Stimulated activated CD8-positive, alpha-beta memory T cell treated with anti-CD3 and anti-CD28 coated beads, Interleukin-4, amount 100 ng/mL, for 1 hour (primary cell): ENCODE measurements around the gene IDE.
"Not testable (repeated sequence)": the region's sequence is repeated elsewhere in the genome, so short reads cannot be mapped to it uniquely, and the experiment has no call there.

ENCODE experiments used
- DNase-seq, 2 donors: peaks; one replicate each; pipeline ENCODE4 v3.0.0-alpha.2; 2020; ENCODE audit warnings: low read depth in 2 of 2, low spot score in 1 of 2

IDE gene

GRCh38 chr10:92492748-92493240, 81.1 kb downstream of the IDE start:
- DNase-seq, result no peak

DNA sequence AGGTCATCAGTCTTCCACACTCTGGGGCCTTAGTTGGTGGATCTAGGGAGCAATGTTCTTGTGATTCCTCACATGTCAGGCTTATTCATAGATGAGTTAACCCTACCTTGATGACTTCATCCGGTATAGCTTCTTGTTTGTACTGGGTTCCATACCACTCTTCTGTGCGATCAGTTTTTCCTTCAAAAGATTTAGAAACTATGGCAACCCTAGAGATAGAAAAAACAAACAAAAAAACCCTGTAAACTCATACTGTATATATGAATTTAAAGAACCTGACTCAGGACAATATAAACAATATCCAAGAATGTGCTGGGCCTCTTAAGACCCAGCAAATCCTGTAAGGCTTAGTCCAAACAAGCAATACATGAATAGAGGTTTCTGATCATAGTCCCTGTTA, 83.5 kb downstream of the IDE start:
- DNase-seq, result no peak

- no peak for DNase-seq
Measured at GRCh38 chr10:92486637-92487036, 87.3 kb downstream of the IDE start.

GRCh38 chr10:92483539-92483938, 90.4 kb downstream of the IDE start:
- no peak for DNase-seq

DNA sequence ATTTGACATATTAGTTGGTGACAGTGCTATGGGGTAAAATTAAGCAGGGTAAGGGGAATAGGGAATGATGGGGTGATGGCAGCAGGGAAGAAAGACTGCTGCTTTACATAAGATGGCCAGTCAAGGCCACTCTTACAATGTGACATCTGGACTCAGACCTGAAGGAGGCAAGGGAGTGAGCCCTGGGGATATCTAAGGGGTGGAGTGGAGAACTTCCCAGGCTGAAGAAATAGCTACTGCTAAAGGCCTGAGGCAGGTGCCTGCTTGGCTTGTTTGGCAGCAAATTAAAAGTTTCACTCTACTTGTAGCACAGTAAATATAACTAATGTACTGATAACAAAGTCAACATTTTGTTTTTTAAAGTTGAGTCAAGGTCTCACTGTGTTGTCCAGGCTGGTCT, 93.5 kb downstream of the IDE start:
- DNase-seq, result no peak

GRCh38 chr10:92479547-92479946, 94.3 kb downstream of the IDE start:
- DNase-seq, result no peak

DNA sequence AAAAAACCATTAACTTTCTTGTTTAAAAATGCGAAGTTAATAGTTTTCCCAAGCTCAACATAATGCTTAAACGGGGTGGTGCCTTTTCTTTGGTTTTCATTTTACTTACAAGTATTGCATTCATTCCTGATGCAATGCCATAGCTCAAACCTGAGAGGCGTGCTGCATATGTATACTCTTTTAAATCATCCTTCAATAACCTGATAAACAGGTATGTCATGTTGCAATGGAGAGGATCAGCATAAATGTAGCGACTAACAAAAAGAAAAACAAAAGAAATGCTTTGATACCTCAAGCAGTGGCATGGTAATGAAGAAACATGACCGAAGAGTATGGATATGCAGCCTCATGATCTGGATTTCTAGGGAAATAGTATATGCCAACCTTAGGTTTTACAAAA, 95.4 kb downstream of the IDE start:
- no peak for DNase-seq

DNA sequence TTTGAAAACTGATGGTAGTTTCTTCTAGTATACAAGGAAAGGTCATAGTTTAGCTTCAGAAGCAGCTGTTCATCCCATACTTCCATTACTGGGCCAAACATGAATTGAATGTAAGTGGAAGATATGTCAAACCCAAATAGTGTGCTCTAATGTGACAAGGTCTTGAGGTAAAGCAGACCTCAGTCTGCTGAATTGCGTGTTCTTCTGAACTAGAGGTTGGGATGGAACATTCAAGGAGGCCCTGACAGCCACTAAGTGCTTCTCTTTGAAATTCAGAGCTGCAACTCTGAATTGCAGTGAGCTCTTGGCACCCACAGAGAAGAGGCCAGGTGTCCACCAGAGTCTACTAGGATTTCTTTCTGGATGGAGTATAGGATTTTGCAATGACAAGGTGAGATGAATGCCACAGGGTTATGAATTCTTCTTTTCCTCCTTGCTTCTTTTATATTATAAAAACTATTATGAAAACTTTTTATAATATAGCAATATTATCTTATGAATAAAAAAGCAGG, 98.5 kb downstream of the IDE start:
- DNase-seq, result no peak

DNA sequence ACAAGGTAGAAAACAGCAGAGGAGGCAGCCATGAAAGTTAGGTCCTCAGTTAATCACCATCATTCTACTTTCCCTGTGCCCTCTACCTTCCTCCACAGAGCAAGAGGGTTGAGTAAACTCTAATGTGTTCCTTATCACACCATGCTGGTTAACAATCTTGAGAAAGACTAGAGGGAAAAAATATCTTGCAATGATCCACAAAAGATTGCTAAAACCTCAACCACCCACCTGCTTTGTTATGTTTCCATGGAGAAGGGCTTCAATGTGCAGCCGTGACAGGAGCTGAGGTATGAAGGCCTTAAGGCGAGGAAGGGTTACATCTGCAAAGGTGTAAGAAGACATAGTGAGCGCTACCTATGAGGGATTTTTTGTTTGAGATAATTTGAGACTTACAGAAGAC, 103.9 kb downstream of the IDE start:
- no peak for DNase-seq

GRCh38 chr10:92464364-92464763, 109.5 kb downstream of the IDE start:
- DNase-seq, result no peak

DNA sequence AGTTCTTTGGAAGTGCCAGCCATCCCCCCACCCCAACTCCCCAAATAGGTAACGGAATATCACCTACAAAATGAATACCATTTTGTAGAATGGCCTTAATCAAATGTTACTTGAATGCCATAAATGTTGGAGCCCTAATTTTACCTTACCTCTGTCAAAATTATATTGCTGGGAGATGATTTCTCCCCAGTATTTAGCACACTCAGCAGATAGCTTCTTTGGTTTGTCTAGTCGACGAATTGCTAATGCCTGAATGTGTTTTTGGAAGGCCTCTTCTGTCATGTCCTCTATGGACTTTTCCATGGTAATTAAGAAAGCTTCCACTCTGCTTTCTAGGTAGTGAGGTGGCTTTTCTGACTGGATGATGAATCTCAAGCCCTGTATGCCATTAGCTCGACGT, 110.3 kb downstream of the IDE start:
- DNase-seq, result no peak

- DNase-seq, result not testable (repeated sequence)
Measured at GRCh38 chr10:92454955-92455354, 118.9 kb downstream of the IDE start.

GRCh38 chr10:92452313-92452712, 121.6 kb downstream of the IDE start:
- DNase-seq, result no peak

- DNase-seq, result no peak
Measured at GRCh38 chr10:92451431-92451830, 122.5 kb downstream of the IDE start.

DNA sequence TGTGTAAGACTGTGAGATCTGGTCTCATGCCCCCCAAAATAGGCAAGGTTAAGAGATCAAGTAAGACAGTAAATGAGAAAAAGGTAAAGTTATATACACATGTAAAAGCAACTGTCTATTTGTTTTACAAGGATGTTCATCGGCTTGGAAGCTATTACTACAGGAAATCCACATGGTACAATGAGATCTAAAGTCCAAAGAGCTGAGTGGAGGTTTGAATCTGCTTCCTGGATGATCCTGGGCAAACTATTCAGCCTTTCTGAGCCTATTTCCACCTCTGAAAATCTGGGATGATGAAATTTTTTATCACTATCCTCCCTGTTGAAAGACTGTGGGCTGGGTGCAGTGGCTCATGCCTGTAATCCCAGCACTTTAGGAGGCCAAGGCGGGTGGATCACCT, 123.0 kb downstream of the IDE start:
- no peak for DNase-seq

DNA sequence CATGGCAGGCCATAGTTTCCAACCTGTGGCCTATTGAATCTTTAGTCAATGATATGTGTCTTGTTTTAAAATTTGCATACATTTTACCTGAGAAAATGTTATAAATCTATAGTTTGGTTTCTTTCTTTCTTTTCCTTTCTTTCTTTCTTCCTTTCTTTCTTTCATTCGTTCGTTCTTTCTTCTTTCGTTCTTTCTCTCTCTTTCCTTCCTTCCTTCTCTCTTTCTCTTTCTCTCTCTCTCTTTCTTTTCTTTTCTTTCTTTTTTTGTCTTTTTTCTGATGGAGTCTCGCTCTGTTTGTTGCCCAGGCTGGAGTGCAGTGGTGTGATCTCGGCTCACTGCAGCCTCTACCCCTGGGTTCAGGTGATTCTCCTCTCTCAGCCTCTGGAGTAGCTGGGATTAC, 133.3 kb downstream of the IDE start:
- DNase-seq, result no peak

DNA sequence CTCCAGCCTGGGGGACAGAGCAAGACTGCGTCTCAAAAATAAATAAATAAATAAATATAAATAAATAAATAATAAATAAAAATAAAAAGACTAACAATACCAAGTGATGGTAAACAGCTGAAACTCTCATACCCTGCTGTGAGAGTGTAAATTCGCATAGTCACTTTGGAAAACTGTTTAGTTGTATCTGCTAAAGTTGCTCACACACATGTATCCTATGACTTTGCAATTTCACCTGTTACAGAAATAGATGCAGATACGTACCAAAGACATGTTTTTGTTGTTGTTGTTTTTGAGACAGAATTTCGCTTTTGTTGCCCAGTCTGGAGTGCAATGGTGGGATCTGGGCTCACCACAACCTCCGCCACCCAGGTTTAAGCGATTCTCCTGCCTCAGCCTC, 135.7 kb downstream of the IDE start:
- no peak for DNase-seq

DNA sequence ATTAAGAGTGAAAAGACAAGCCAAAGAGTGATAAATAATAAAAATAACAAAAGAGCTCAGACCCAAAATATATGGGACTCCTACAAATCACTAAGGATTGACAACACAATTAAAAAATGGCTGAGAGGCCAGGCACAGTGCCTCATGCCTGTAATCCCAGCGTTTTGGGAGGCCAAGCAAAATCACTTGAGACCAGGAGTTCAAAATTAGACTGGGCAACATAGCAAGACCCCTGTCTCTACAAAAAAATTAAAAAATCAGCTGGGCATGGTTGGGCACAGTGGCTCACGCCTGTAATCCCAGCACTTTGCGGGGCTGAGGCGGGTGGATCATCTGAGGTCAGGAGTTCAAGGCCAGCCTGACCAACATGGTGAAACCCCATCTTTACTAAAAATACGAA, 137.3 kb downstream of the IDE start:
- DNase-seq, result no peak

GRCh38 chr10:92436065-92436464, 137.8 kb downstream of the IDE start:
- not testable (repeated sequence) for DNase-seq

- no peak for DNase-seq
Measured at GRCh38 chr10:92434385-92434784, 139.5 kb downstream of the IDE start.

GRCh38 chr10:92432596-92432995, 141.3 kb downstream of the IDE start:
- DNase-seq, result no peak

- no peak for DNase-seq
Measured at GRCh38 chr10:92430103-92430502, 143.8 kb downstream of the IDE start.

- no peak for DNase-seq
Measured at GRCh38 chr10:92421550-92421949, 152.3 kb downstream of the IDE start.
